ENCODE measurements around the gene PLIN4. TPM values are rescaled to one million over a fixed set of nuclear protein-coding genes. Genes with fewer than 3 reads are reported as not detected.

The PLIN4 gene
- total and polyA plus RNA-seq, 8 donors: 2.2 to 138 (median 12.3) TPM

GRCh38 chr19:4453232-4454179 is 64.8 kb downstream of the PLIN4 start:
- intact Hi-C loops (cut with DNase I): no loop called here
- peaks cover 3 to 20% (median 5%) of the 10 kb centered on the region in 3 donors for H3K4me1 ChIP-seq
- peak in 1 of 6 donors; percentile 73 for DNase-seq

GRCh38 chr19:4452230-4452990 is 65.9 kb downstream of the PLIN4 start:
- Histone ChIP-seq H3K27ac (no peak overlapping the region), H3K4me1 (peaks cover 3 to 26% (median 8%) of the 10 kb centered on the region in 3 donors), H3K4me3 (no peak overlapping the region), H3K36me3 (peaks cover 0 to 40% (median 25%) of the 10 kb centered on the region in 3 donors), H3K27me3 (no peaks in the 10 kb centered on the region), H3K9me3 (no peaks in the 10 kb centered on the region)
- no peak for FAIRE-seq
- WGBS, 2 donors: 91 to 93% methylated on average over 24 of the region's 24 CpGs
- DNase-seq: peak in 1 of 6 donors; percentile 58
- no peak for ATAC-seq
- TF ChIP-seq CTCF (IDR thresholded peaks at IDR 0.05): no peak
- intact Hi-C loops (cut with DNase I): no loop called here

More at GRCh38 chr19:4453232-4454179, 64.8 kb downstream of the PLIN4 start:
- Histone ChIP-seq H3K9me3 (no peaks in the 10 kb centered on the region), H3K36me3 (peaks cover 0 to 33% (median 18%) of the 10 kb centered on the region in 3 donors), H3K27me3 (no peaks in the 10 kb centered on the region), H3K4me3 (no peak overlapping the region), H3K27ac (no peak overlapping the region)
- no peak for TF ChIP-seq CTCF (IDR thresholded peaks at IDR 0.05)
- ATAC-seq (no peak), FAIRE-seq (no peak)
- 78 to 81% methylated on average over 32 to 34 of the region's 34 CpGs for WGBS, 2 donors

Other genes starting within 250 kb of the PLIN4 start
- gene SHD, start 239.2 kb downstream of the PLIN4 start, total RNA-seq: not detected
- gene SHD, start 239.2 kb downstream of the PLIN4 start, polyA plus RNA-seq: not detected
- under 1 TPM in 2 of 6 donors, not detected in 4; 0.16 to 0.28 TPM for gene TMIGD2, start 216.1 kb downstream of the PLIN4 start, total RNA-seq
- gene TMIGD2, start 216.1 kb downstream of the PLIN4 start, polyA plus RNA-seq: not detected
- under 1 TPM in 1 of 6 donors, not detected in 5; 0.50 TPM for gene FSD1, start 213.9 kb downstream of the PLIN4 start, total RNA-seq
- gene FSD1, start 213.9 kb downstream of the PLIN4 start, polyA plus RNA-seq: under 1 TPM in 1 of 2 donors, not detected in 1; 0.21 TPM
- gene STAP2, start 179.7 kb downstream of the PLIN4 start, total RNA-seq: 10 to 100 TPM; 17.4 to 45.4 (median 23.3) TPM
- gene STAP2, start 179.7 kb downstream of the PLIN4 start, polyA plus RNA-seq: 10 to 100 TPM; 46.6 to 65.5 TPM
- 10 to 100 TPM; 11.8 to 20.0 (median 14.9) TPM for gene MPND, start 174.9 kb downstream of the PLIN4 start, total RNA-seq
- 10 to 100 TPM; 16.7 to 18.9 TPM for gene MPND, start 174.9 kb downstream of the PLIN4 start, polyA plus RNA-seq
- gene SH3GL1, start 117.9 kb downstream of the PLIN4 start, total RNA-seq: 10 to 100 TPM; 25.9 to 31.1 (median 27.5) TPM
- 10 to 100 TPM; 27.1 to 34.2 TPM for gene SH3GL1, start 117.9 kb downstream of the PLIN4 start, polyA plus RNA-seq
- gene CHAF1A, start 115.8 kb downstream of the PLIN4 start, total RNA-seq: 1 to 10 TPM; 2.8 to 5.0 (median 3.9) TPM
- 1 to 10 TPM; 3.8 to 4.3 TPM for gene CHAF1A, start 115.8 kb downstream of the PLIN4 start, polyA plus RNA-seq
- 10 to 100 TPM; 57.2 to 79.3 (median 67.0) TPM for gene UBXN6, start 60.7 kb downstream of the PLIN4 start, total RNA-seq
- 100 to 1,000 TPM; 110 to 130 TPM for gene UBXN6, start 60.7 kb downstream of the PLIN4 start, polyA plus RNA-seq
- gene HDGFL2, start 46.2 kb downstream of the PLIN4 start, total RNA-seq: 10 to 100 TPM; 12.8 to 23.4 (median 16.3) TPM
- 10 to 100 TPM; 32.8 to 32.9 TPM for gene HDGFL2, start 46.2 kb downstream of the PLIN4 start, polyA plus RNA-seq
- gene PLIN5, start 16.7 kb upstream of the PLIN4 start, total RNA-seq: 10 to 100 TPM; 30.6 to 80.2 (median 41.3) TPM
- gene PLIN5, start 16.7 kb upstream of the PLIN4 start, polyA plus RNA-seq: 100 to 1,000 TPM; 193 to 533 TPM
- gene LRG1, start 21.6 kb upstream of the PLIN4 start, total RNA-seq: 10 to 100 TPM in 5 of 6 donors, 1 to 10 TPM in 1; 7.9 to 53.6 (median 14.8) TPM
- gene LRG1, start 21.6 kb upstream of the PLIN4 start, polyA plus RNA-seq: 10 to 100 TPM; 22.1 to 36.4 TPM
- 1 to 10 TPM; 2.2 to 4.7 (median 2.5) TPM for gene SEMA6B, start 41.2 kb upstream of the PLIN4 start, total RNA-seq
- gene SEMA6B, start 41.2 kb upstream of the PLIN4 start, polyA plus RNA-seq: 1 to 10 TPM; 4.4 TPM
- 1 to 10 TPM; 1.2 to 3.3 (median 1.6) TPM for gene TNFAIP8L1, start 121.0 kb upstream of the PLIN4 start, total RNA-seq
- 1 to 10 TPM; 3.5 to 3.6 TPM for gene TNFAIP8L1, start 121.0 kb upstream of the PLIN4 start, polyA plus RNA-seq
- gene MYDGF, start 151.9 kb upstream of the PLIN4 start, total RNA-seq: 100 to 1,000 TPM in 1 of 6 donors, 10 to 100 TPM in 5; 56.7 to 102 (median 66.4) TPM
- 10 to 100 TPM; 50.3 to 80.6 TPM for gene MYDGF, start 151.9 kb upstream of the PLIN4 start, polyA plus RNA-seq
- 10 to 100 TPM; 19.0 to 36.7 (median 25.0) TPM for gene DPP9, start 205.4 kb upstream of the PLIN4 start, total RNA-seq
- 10 to 100 TPM; 30.4 to 47.4 TPM for gene DPP9, start 205.4 kb upstream of the PLIN4 start, polyA plus RNA-seq